Measurements from ENCODE around the gene UBE2QL1. TPM values are rescaled to one million over a fixed set of nuclear protein-coding genes. Genes with fewer than 3 reads are reported as not detected.

UBE2QL1 gene
- total RNA-seq, 1 experiment from 2014 or later, result 0.11 TPM

- Histone ChIP-seq H3K27ac (ENCODE audit: insufficient read length, low read depth, low read length) (no peak overlapping the region), H4K5ac (ENCODE audit: insufficient read length, low read depth, low read length) (no peak overlapping the region), H4K91ac (ENCODE audit: insufficient read length, low read depth, low read length) (no peak overlapping the region), H2BK12ac (ENCODE audit: insufficient read length, low read depth, low read length) (no peak overlapping the region), H4K8ac (replicated peaks; ENCODE audit: insufficient read length, low read depth, low read length) (no peak overlapping the region), H3K4me2 (ENCODE audit: insufficient read depth, insufficient read length, low read length) (no peak overlapping the region), H2BK15ac (ENCODE audit: low read depth, low read length) (no peak overlapping the region), H3K4me1 (ENCODE audit: insufficient read depth, low read length) (no peaks in the 10 kb centered on the region), H3K27me3 (ENCODE audit: insufficient read depth, low read length) (no peaks in the 10 kb centered on the region), H3K79me1 (ENCODE audit: insufficient read depth, low read depth, low read length, poor library complexity, severe bottlenecking) (no peaks in the 10 kb centered on the region), H3T11ph (ENCODE audit: low read length) (no peak overlapping the region), H3K4ac (ENCODE audit: low read depth, low read length) (no peak overlapping the region), H3K56ac (ENCODE audit: insufficient read length, low read depth, low read length) (no peak overlapping the region), H2BK120ac (ENCODE audit: low read depth, low read length, poor library complexity, severe bottlenecking) (no peak overlapping the region), H3K14ac (ENCODE audit: insufficient read depth, low read length) (no peak overlapping the region; the same call in 1 of the 2 replicates), H3K23ac (ENCODE audit: insufficient read length, low read depth, low read length) (no peak overlapping the region), H2BK5ac (ENCODE audit: insufficient read length, low read length) (no peak overlapping the region), H2AFZ (ENCODE audit: low read length) (no peak overlapping the region), H3K18ac (ENCODE audit: insufficient read length, low read depth, low read length) (no peak overlapping the region), H3K23me2 (ENCODE audit: insufficient read length, low read depth, low read length, poor library complexity, severe bottlenecking) (no peaks in the 10 kb centered on the region), H4K20me1 (ENCODE audit: control insufficient read depth, insufficient read depth, insufficient read length) (no peaks in the 10 kb centered on the region), H2AK5ac (ENCODE audit: insufficient read length, low read length) (no peak overlapping the region), H2BK20ac (ENCODE audit: low read depth, low read length, poor library complexity, severe bottlenecking) (no peak overlapping the region), H3K9ac (ENCODE audit: extremely low read depth, insufficient read length, low read length) (no peak overlapping the region), H3K79me2 (ENCODE audit: insufficient read depth, low read length) (no peaks in the 10 kb centered on the region), H3K9me3 (ENCODE audit: control insufficient read depth, low read depth, low read length) (no peaks in the 10 kb centered on the region)
- Mint-ChIP-seq H3K36me3 (ENCODE audit: insufficient read depth in 1 of 3, low read depth in 3 of 3) (no peaks in the 10 kb centered on the region; a peak in 1 of 7 replicates), H3K9me3 (no peaks in the 10 kb centered on the region), H3K4me1 (peaks cover 0 to 3% of the 10 kb centered on the region in 2 experiments; a peak in 2 of 4 replicates), H3K27me3 (ENCODE audit: low read depth) (peaks cover 12% of the 10 kb centered on the region), H3K27ac (no peak overlapping the region), H3K4me3 (no peak overlapping the region; a peak in 1 of 5 replicates)
- peak; percentile 67 for TF ChIP-seq CTCF (conservative IDR thresholded peaks at IDR 0.05)
- WGBS (ENCODE audit: extremely low coverage, insufficient read length, low lambda C conversion rate), result no CpG with 5 or more reads among the region's 9 CpGs
- peak; percentile 61 for DNase-seq
Observed at GRCh38 chr5:6525910-6526309, 77.3 kb downstream of the UBE2QL1 start.
